ENCODE results near the gene OTX2.

Gene OTX2
- total RNA-seq = 0 to 0.17 (median 0) reads per million in 3 donors

GRCh38 chr14:56810147-56810719 lies at the start of gene OTX2:
OTX2 (minus strand) TSS chr14:56810479; CDS start chr14:56805456, 5,023 bp downstream.
- H3K27ac ChIP-seq (ENCODE audit: insufficient read depth, low read length, poor library complexity, severe bottlenecking) = no peak within 1 kb of the TSS
- no peaks in the 10 kb centered on the region for H3K36me3 ChIP-seq (ENCODE audit: control insufficient read depth, insufficient read depth, low read length)
- peaks cover 35% of the 10 kb centered on the region for H3K27me3 ChIP-seq (replicated peaks; ENCODE audit: control insufficient read depth, insufficient read depth, low read length, poor library complexity, severe bottlenecking)
- no peaks in the 10 kb centered on the region for H3K9me3 ChIP-seq (ENCODE audit: control insufficient read depth, low read length)
- peaks cover 5% of the 10 kb centered on the region for H3K4me1 ChIP-seq (ENCODE audit: control insufficient read depth, insufficient read depth, low read length, poor library complexity, severe bottlenecking)
- no peak within 1 kb of the TSS for H3K4me3 ChIP-seq (ENCODE audit: insufficient read depth, low read depth, low read length, poor library complexity, severe bottlenecking)
- no peak for DNase-seq

GRCh38 chr14:56858422-56858821 lies 48.1 kb upstream of the OTX2 start:
- Histone ChIP-seq H3K9me3 (ENCODE audit: control insufficient read depth, low read length) (no peaks in the 10 kb centered on the region), H3K27ac (ENCODE audit: insufficient read depth, low read length, poor library complexity, severe bottlenecking) (no peak overlapping the region), H3K4me3 (ENCODE audit: insufficient read depth, low read depth, low read length, poor library complexity, severe bottlenecking) (no peak overlapping the region), H3K27me3 (replicated peaks; ENCODE audit: control insufficient read depth, insufficient read depth, low read length, poor library complexity, severe bottlenecking) (no peaks in the 10 kb centered on the region), H3K4me1 (ENCODE audit: control insufficient read depth, insufficient read depth, low read length, poor library complexity, severe bottlenecking) (no peaks in the 10 kb centered on the region), H3K36me3 (ENCODE audit: control insufficient read depth, insufficient read depth, low read length) (no peaks in the 10 kb centered on the region)
- DNase-seq = no peak

GRCh38 chr14:56857216-56857615 lies 46.9 kb upstream of the OTX2 start:
- H3K36me3 ChIP-seq (ENCODE audit: control insufficient read depth, insufficient read depth, low read length) = no peaks in the 10 kb centered on the region
- H3K9me3 ChIP-seq (ENCODE audit: control insufficient read depth, low read length) = no peaks in the 10 kb centered on the region
- DNase-seq = no peak
- no peak overlapping the region for H3K4me3 ChIP-seq (ENCODE audit: insufficient read depth, low read depth, low read length, poor library complexity, severe bottlenecking)
- H3K4me1 ChIP-seq (ENCODE audit: control insufficient read depth, insufficient read depth, low read length, poor library complexity, severe bottlenecking) = no peaks in the 10 kb centered on the region
- H3K27ac ChIP-seq (ENCODE audit: insufficient read depth, low read length, poor library complexity, severe bottlenecking) = no peak overlapping the region
- H3K27me3 ChIP-seq (replicated peaks; ENCODE audit: control insufficient read depth, insufficient read depth, low read length, poor library complexity, severe bottlenecking) = no peaks in the 10 kb centered on the region

- no peak for DNase-seq
- H3K27ac ChIP-seq (ENCODE audit: insufficient read depth, low read length, poor library complexity, severe bottlenecking) = no peak overlapping the region
- H3K27me3 ChIP-seq (replicated peaks; ENCODE audit: control insufficient read depth, insufficient read depth, low read length, poor library complexity, severe bottlenecking) = no peaks in the 10 kb centered on the region
- no peaks in the 10 kb centered on the region for H3K36me3 ChIP-seq (ENCODE audit: control insufficient read depth, insufficient read depth, low read length)
- H3K4me1 ChIP-seq (ENCODE audit: control insufficient read depth, insufficient read depth, low read length, poor library complexity, severe bottlenecking) = no peaks in the 10 kb centered on the region
- no peaks in the 10 kb centered on the region for H3K9me3 ChIP-seq (ENCODE audit: control insufficient read depth, low read length)
- H3K4me3 ChIP-seq (ENCODE audit: insufficient read depth, low read depth, low read length, poor library complexity, severe bottlenecking) = no peak overlapping the region
Observed at GRCh38 chr14:56855891-56856461, 45.7 kb upstream of the OTX2 start.

GRCh38 chr14:56854325-56854724 lies 44.0 kb upstream of the OTX2 start:
- Histone ChIP-seq H3K4me3 (ENCODE audit: insufficient read depth, low read depth, low read length, poor library complexity, severe bottlenecking) (no peak overlapping the region), H3K9me3 (ENCODE audit: control insufficient read depth, low read length) (no peaks in the 10 kb centered on the region), H3K36me3 (ENCODE audit: control insufficient read depth, insufficient read depth, low read length) (no peaks in the 10 kb centered on the region), H3K4me1 (ENCODE audit: control insufficient read depth, insufficient read depth, low read length, poor library complexity, severe bottlenecking) (no peaks in the 10 kb centered on the region), H3K27ac (ENCODE audit: insufficient read depth, low read length, poor library complexity, severe bottlenecking) (no peak overlapping the region), H3K27me3 (replicated peaks; ENCODE audit: control insufficient read depth, insufficient read depth, low read length, poor library complexity, severe bottlenecking) (no peaks in the 10 kb centered on the region)
- DNase-seq = no peak

GRCh38 chr14:56846970-56847930 lies 37.0 kb upstream of the OTX2 start:
- no peaks in the 10 kb centered on the region for H3K36me3 ChIP-seq (ENCODE audit: control insufficient read depth, insufficient read depth, low read length)
- no peak overlapping the region for H3K27ac ChIP-seq (ENCODE audit: insufficient read depth, low read length, poor library complexity, severe bottlenecking)
- no peak for DNase-seq
- H3K4me1 ChIP-seq (ENCODE audit: control insufficient read depth, insufficient read depth, low read length, poor library complexity, severe bottlenecking) = no peaks in the 10 kb centered on the region
- H3K27me3 ChIP-seq (replicated peaks; ENCODE audit: control insufficient read depth, insufficient read depth, low read length, poor library complexity, severe bottlenecking) = peaks cover 4% of the 10 kb centered on the region
- no peaks in the 10 kb centered on the region for H3K9me3 ChIP-seq (ENCODE audit: control insufficient read depth, low read length)
- H3K4me3 ChIP-seq (ENCODE audit: insufficient read depth, low read depth, low read length, poor library complexity, severe bottlenecking) = no peak overlapping the region

- H3K36me3 ChIP-seq (ENCODE audit: control insufficient read depth, insufficient read depth, low read length) = no peaks in the 10 kb centered on the region
- no peak overlapping the region for H3K27ac ChIP-seq (ENCODE audit: insufficient read depth, low read length, poor library complexity, severe bottlenecking)
- H3K4me1 ChIP-seq (ENCODE audit: control insufficient read depth, insufficient read depth, low read length, poor library complexity, severe bottlenecking) = no peaks in the 10 kb centered on the region
- peaks cover 4% of the 10 kb centered on the region for H3K27me3 ChIP-seq (replicated peaks; ENCODE audit: control insufficient read depth, insufficient read depth, low read length, poor library complexity, severe bottlenecking)
- H3K9me3 ChIP-seq (ENCODE audit: control insufficient read depth, low read length) = no peaks in the 10 kb centered on the region
- no peak overlapping the region for H3K4me3 ChIP-seq (ENCODE audit: insufficient read depth, low read depth, low read length, poor library complexity, severe bottlenecking)
- DNase-seq = no peak
Observed at GRCh38 chr14:56844406-56845002, 34.2 kb upstream of the OTX2 start.

- H3K4me3 ChIP-seq (ENCODE audit: insufficient read depth, low read depth, low read length, poor library complexity, severe bottlenecking) = no peak overlapping the region
- H3K27ac ChIP-seq (ENCODE audit: insufficient read depth, low read length, poor library complexity, severe bottlenecking) = no peak overlapping the region
- DNase-seq = no peak
- no peaks in the 10 kb centered on the region for H3K9me3 ChIP-seq (ENCODE audit: control insufficient read depth, low read length)
- no peaks in the 10 kb centered on the region for H3K4me1 ChIP-seq (ENCODE audit: control insufficient read depth, insufficient read depth, low read length, poor library complexity, severe bottlenecking)
- H3K27me3 ChIP-seq (replicated peaks; ENCODE audit: control insufficient read depth, insufficient read depth, low read length, poor library complexity, severe bottlenecking) = peaks cover 4% of the 10 kb centered on the region
- no peaks in the 10 kb centered on the region for H3K36me3 ChIP-seq (ENCODE audit: control insufficient read depth, insufficient read depth, low read length)
Observed at GRCh38 chr14:56841611-56842010, 31.3 kb upstream of the OTX2 start.

- DNase-seq = no peak
- H3K9me3 ChIP-seq (ENCODE audit: control insufficient read depth, low read length) = no peaks in the 10 kb centered on the region
- H3K27me3 ChIP-seq (replicated peaks; ENCODE audit: control insufficient read depth, insufficient read depth, low read length, poor library complexity, severe bottlenecking) = no peaks in the 10 kb centered on the region
- H3K27ac ChIP-seq (ENCODE audit: insufficient read depth, low read length, poor library complexity, severe bottlenecking) = no peak overlapping the region
- no peaks in the 10 kb centered on the region for H3K4me1 ChIP-seq (ENCODE audit: control insufficient read depth, insufficient read depth, low read length, poor library complexity, severe bottlenecking)
- no peaks in the 10 kb centered on the region for H3K36me3 ChIP-seq (ENCODE audit: control insufficient read depth, insufficient read depth, low read length)
- H3K4me3 ChIP-seq (ENCODE audit: insufficient read depth, low read depth, low read length, poor library complexity, severe bottlenecking) = no peak overlapping the region
Observed at GRCh38 chr14:56840221-56840620, 29.9 kb upstream of the OTX2 start.

All from effector memory CD4-positive, alpha-beta T cell (primary cell).